Uterus (tissue), 4 donors: ENCODE measurements around the gene GCLC. TPM values are rescaled to one million over a fixed set of nuclear protein-coding genes. Genes with fewer than 3 reads are reported as not detected.

Experiments used
- DNase-seq, 2 donors: peaks; one replicate each; pipeline ENCODE4 v3.0.0-alpha.2; 2019 to 2020
- H3K27ac ChIP-seq, 2 donors: fragments of 200-600 bp; sonication (generic); 1 replicate in 1 of 2; 2 replicates in 1 of 2; pipeline ENCODE4 v1.5.1; 2016 to 2018
- H3K27me3 ChIP-seq, 2 donors: fragments of 200-600 bp; sonication (generic); one replicate each; pipeline ENCODE4 v1.5.1; 2018 to 2019; ENCODE audit warnings: control low read depth in 1 of 2
- H3K36me3 ChIP-seq, 2 donors: fragments of 200-600 bp; sonication (generic); one replicate each; pipeline ENCODE4 v1.5.1; 2019; ENCODE audit warnings: control low read depth in 1 of 2
- H3K4me1 ChIP-seq, 2 donors: fragments of 200-600 bp; sonication (generic); one replicate each; pipeline ENCODE4 v1.5.1; 2018 to 2019; ENCODE audit warnings: control low read depth in 1 of 2
- H3K4me3 ChIP-seq, 2 donors: fragments of 200-600 bp; sonication (generic); 1 replicate in 1 of 2; 2 replicates in 1 of 2; pipeline ENCODE4 v1.5.1; 2018 to 2019; ENCODE audit warnings: mild to moderate bottlenecking in 1 of 2
- H3K9me3 ChIP-seq, 2 donors: fragments of 200-600 bp; sonication (generic); one replicate each; pipeline ENCODE4 v1.5.1; 2019; ENCODE audit warnings: control low read depth in 1 of 2
- CTCF ChIP-seq, 4 experiments: fragments of 200-600 bp in 2 of 4; fragments of 450-650 bp in 2 of 4; sonication (generic) in 2 of 4; IDR thresholded peaks; one replicate each; pipeline ENCODE4 v1.5.1; 2016 to 2019; ENCODE audit warnings: antibody characterized with exemption in 4 of 4, mild to moderate bottlenecking in 2 of 4, moderate library complexity in 1 of 4
- POLR2A ChIP-seq, 2 donors: fragments of 450-650 bp; IDR thresholded peaks; one replicate each; pipeline ENCODE4 v1.6.1; 2016; ENCODE audit warnings: antibody characterized with exemption in 2 of 2, mild to moderate bottlenecking in 1 of 2, moderate library complexity in 1 of 2
- intact Hi-C: fragments of 100-400 bp; cut with DNase I; formaldehyde crosslinking; loops from one replicate; pipeline ENCODE4 v1.15.1; 2023; ENCODE audit warnings: low total_unique reads
- total RNA-seq, 4 donors: library from RNA; depleted of rRNA in 3 of 4; stranded (reverse); fragments of >200 nt in 3 of 4; gene quantifications; one replicate each; pipeline versions ENCODE4 v1.1.0 to v1.2.4, GENCODE V29; 2014 to 2023
- donor health status: DM: yes; HTN: yes; CAD: no.

Gene GCLC
- total RNA-seq, 4 donors from 2014 or later, result 20.0 to 41.0 (median 32.7) TPM

GRCh38 chr6:53523511-53524454 lies 21.1 kb downstream of the GCLC start:
- TF ChIP-seq CTCF (IDR thresholded peaks at IDR 0.05), result no peak
- no peak overlapping the region for H3K4me3 ChIP-seq
- no peaks in the 10 kb centered on the region for H3K9me3 ChIP-seq
- H3K36me3 ChIP-seq, result no peaks in the 10 kb centered on the region
- intact Hi-C loops, result no loop called here
- peaks cover 0 to 13% of the 10 kb centered on the region in 2 donors for H3K4me1 ChIP-seq
- peak overlapping the region in 1 of 2 donors; percentile 35 for H3K27ac ChIP-seq
- H3K27me3 ChIP-seq, result no peaks in the 10 kb centered on the region
- DNase-seq, result no peak

- H3K27ac ChIP-seq, result no peak overlapping the region
- H3K4me1 ChIP-seq, result peaks cover 0 to 13% of the 10 kb centered on the region in 2 donors
- TF ChIP-seq CTCF (IDR thresholded peaks at IDR 0.05) (no peak), POLR2A (IDR thresholded peaks at IDR 0.05) (no peak)
- intact Hi-C loops, result no loop called here
- H3K9me3 ChIP-seq, result no peaks in the 10 kb centered on the region
- no peaks in the 10 kb centered on the region for H3K27me3 ChIP-seq
- H3K36me3 ChIP-seq, result no peaks in the 10 kb centered on the region
- DNase-seq, result no peak
- H3K4me3 ChIP-seq, result no peak overlapping the region
These were observed 24.5 kb downstream of the GCLC start for GRCh38 chr6:53520320-53520928.

GRCh38 chr6:53518862-53519261 lies 26.0 kb downstream of the GCLC start:
- intact Hi-C loops, result no loop called here
- no peak overlapping the region for H3K27ac ChIP-seq

GRCh38 chr6:53517021-53517420 lies 27.9 kb downstream of the GCLC start:
- intact Hi-C loops, result no loop called here
- no peaks in the 10 kb centered on the region for H3K36me3 ChIP-seq
- TF ChIP-seq CTCF (IDR thresholded peaks at IDR 0.05) (no peak), POLR2A (IDR thresholded peaks at IDR 0.05) (no peak)

More at GRCh38 chr6:53518862-53519261, 26.0 kb downstream of the GCLC start:
- no peak for DNase-seq
- no peaks in the 10 kb centered on the region for H3K36me3 ChIP-seq
- no peak overlapping the region for H3K4me3 ChIP-seq
- H3K27me3 ChIP-seq, result no peaks in the 10 kb centered on the region
- H3K9me3 ChIP-seq, result no peaks in the 10 kb centered on the region
- no peak for TF ChIP-seq CTCF (IDR thresholded peaks at IDR 0.05)
- TF ChIP-seq POLR2A (IDR thresholded peaks at IDR 0.05), result no peak
- H3K4me1 ChIP-seq, result peaks cover 0 to 2% of the 10 kb centered on the region in 2 donors

GRCh38 chr6:53514677-53515076 lies 30.2 kb downstream of the GCLC start:
- no peaks in the 10 kb centered on the region for H3K4me1 ChIP-seq
- TF ChIP-seq CTCF (IDR thresholded peaks at IDR 0.05) (no peak), POLR2A (IDR thresholded peaks at IDR 0.05) (no peak)
- H3K4me3 ChIP-seq, result no peak overlapping the region
- no peaks in the 10 kb centered on the region for H3K27me3 ChIP-seq
- no peak overlapping the region for H3K27ac ChIP-seq
- DNase-seq, result no peak
- no peaks in the 10 kb centered on the region for H3K9me3 ChIP-seq
- no peaks in the 10 kb centered on the region for H3K36me3 ChIP-seq
- intact Hi-C loops, result no loop called here

More at GRCh38 chr6:53517021-53517420, 27.9 kb downstream of the GCLC start:
- DNase-seq, result no peak
- H3K27me3 ChIP-seq, result no peaks in the 10 kb centered on the region
- no peaks in the 10 kb centered on the region for H3K9me3 ChIP-seq
- no peak overlapping the region for H3K4me3 ChIP-seq
- no peaks in the 10 kb centered on the region for H3K4me1 ChIP-seq
- no peak overlapping the region for H3K27ac ChIP-seq
